ENCODE measurements around the gene PIN1.

The PIN1 gene

DNA sequence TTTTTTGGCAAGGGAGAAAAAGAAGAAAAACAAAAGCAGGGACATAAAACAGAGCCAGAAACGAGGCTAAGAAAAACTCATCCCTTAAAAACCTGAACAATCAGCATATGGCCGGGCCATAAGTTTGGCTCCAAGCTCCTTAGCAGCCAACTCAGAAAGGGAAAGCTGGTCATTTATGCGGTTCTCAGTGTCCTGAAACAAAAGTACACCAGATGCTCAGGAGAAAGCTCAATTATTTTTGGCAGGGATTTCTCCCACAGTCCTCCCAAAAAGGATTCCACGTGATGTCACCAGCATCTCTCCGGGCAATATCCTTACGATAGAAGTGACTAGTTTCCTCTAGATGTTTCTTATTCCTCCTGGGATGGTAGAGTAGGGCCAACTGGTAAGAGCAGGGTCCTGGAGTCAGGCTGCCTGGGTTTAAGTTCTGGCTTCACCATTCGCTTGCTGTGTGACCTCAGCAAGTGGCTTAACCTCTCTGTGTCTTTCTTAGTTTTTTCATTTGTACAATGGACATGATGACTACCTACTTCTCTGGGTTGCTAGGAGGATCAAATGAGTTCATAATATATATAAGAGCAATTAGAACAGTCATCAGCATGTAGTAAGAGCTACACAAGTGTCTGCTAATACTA, 34.0 kb downstream of the PIN1 start:
- Mint-ChIP-seq H3K27ac (no peak overlapping the region), H3K27me3 (ENCODE audit: low read depth, poor library complexity) (peaks cover 4% of the 10 kb centered on the region), H3K4me1 (peaks cover 23% of the 10 kb centered on the region), H3K4me3 (no peak overlapping the region), H3K9me3 (no peaks in the 10 kb centered on the region), H3K36me3 (ENCODE audit: low read depth) (no peaks in the 10 kb centered on the region)
- TF ChIP-seq CTCF (IDR thresholded peaks at IDR 0.05), result no peak
- no peak for DNase-seq

GRCh38 chr19:9871626-9872338, 36.7 kb downstream of the PIN1 start:
- H3K27me3 Mint-ChIP-seq (ENCODE audit: low read depth, poor library complexity), result peaks cover 4% of the 10 kb centered on the region
- DNase-seq, result no peak
- no peaks in the 10 kb centered on the region for H3K36me3 Mint-ChIP-seq (ENCODE audit: low read depth)
- H3K27ac Mint-ChIP-seq, result no peak overlapping the region
- H3K4me3 Mint-ChIP-seq, result no peak overlapping the region
- no peaks in the 10 kb centered on the region for H3K9me3 Mint-ChIP-seq
- H3K4me1 Mint-ChIP-seq, result peaks cover 33% of the 10 kb centered on the region
- no peak for TF ChIP-seq CTCF (IDR thresholded peaks at IDR 0.05)

DNA sequence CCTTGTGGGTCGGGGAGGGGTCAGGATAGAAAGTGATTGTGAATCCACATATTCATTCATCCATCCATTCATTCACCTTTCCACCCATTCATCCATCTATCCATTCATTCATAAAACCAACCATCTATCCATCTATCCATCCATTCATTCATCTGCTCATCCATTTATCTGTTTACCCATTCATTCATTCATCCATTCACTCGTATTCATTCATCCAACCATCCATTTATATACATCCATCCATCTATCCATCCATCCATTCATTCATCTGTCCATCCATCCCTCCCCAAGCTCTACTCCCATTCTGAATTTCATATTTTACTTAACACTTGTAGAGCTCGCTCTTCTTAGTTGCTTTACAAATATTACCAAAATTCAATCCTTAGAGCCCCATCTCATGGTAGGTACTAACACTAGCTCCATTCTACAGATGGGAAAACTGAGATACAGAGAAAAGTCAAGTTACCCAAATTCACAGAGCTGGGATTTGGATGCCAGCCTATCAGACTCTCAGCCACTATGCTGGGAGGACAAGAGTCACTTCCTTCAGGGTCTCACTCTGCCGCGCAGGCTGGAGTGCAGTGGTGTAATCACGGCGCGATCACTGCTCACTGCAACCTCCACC, 37.6 kb downstream of the PIN1 start:
- no peak for DNase-seq
- Mint-ChIP-seq H3K4me1 (peaks cover 34% of the 10 kb centered on the region), H3K4me3 (no peak overlapping the region), H3K9me3 (no peaks in the 10 kb centered on the region), H3K36me3 (ENCODE audit: low read depth) (no peaks in the 10 kb centered on the region), H3K27me3 (ENCODE audit: low read depth, poor library complexity) (no peaks in the 10 kb centered on the region), H3K27ac (no peak overlapping the region)
- no peak for TF ChIP-seq CTCF (IDR thresholded peaks at IDR 0.05)

DNA sequence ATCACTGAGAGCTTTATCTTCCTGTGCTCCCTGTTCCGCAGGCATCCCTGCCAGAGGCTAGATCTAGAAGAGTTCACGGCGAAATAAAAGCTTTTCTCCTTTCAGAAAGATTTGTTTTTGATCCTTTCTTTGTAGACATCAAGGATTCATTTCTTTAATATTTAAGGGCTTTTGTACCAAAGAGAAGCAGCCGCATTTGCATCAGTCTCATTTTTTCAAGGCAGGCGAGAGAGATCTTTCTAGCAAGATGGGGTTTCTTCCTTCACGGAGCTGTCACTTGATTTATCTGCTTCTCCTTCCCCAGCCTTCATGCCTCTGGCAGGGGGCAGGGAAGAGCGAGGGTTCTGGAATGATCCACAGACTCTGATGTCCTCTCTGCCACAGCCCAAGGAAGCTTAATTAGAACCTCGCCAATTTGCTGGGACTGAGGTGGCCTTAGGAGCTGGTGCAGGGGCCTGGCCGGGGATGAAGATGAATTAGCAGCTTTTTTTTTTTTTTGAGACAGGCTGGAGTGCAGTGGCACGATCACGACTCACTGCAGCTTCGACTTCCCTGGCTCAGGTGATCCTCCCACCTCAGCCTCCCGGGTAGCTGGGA, 40.0 kb downstream of the PIN1 start:
- peaks cover 34% of the 10 kb centered on the region for H3K4me1 Mint-ChIP-seq
- TF ChIP-seq CTCF (IDR thresholded peaks at IDR 0.05), result no peak
- no peaks in the 10 kb centered on the region for H3K9me3 Mint-ChIP-seq
- no peaks in the 10 kb centered on the region for H3K36me3 Mint-ChIP-seq (ENCODE audit: low read depth)
- H3K27ac Mint-ChIP-seq, result peak overlapping the region; percentile 96
- peak overlapping the region; percentile 26 for H3K4me3 Mint-ChIP-seq
- peak; percentile 17 for DNase-seq
- no peaks in the 10 kb centered on the region for H3K27me3 Mint-ChIP-seq (ENCODE audit: low read depth, poor library complexity)

DNA sequence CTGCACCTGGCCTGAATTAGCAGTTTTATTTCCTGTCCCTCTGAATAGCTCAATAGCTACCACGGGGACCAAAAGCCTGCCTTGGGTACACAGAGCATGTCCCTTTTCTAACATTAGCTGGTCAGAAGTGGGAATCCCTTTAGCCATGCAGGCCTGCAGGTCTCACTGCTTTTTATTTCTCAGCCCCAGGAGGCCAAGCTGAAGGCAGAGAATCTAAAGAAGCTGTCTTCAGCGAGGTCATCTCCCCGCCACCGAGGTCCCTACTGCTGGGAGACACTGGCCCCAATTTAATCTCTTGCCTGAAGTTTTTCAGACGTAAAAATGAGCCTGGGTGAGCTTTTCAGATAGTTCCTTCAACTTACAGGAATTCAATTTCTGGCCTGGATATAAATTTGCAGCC, 40.7 kb downstream of the PIN1 start:
- Mint-ChIP-seq H3K9me3 (no peaks in the 10 kb centered on the region), H3K27ac (peak overlapping the region; percentile 87), H3K4me1 (peaks cover 34% of the 10 kb centered on the region), H3K4me3 (no peak overlapping the region), H3K36me3 (ENCODE audit: low read depth) (no peaks in the 10 kb centered on the region), H3K27me3 (ENCODE audit: low read depth, poor library complexity) (no peaks in the 10 kb centered on the region)
- TF ChIP-seq CTCF (IDR thresholded peaks at IDR 0.05), result no peak
- DNase-seq, result no peak
